Panc1 (cell line): Measurements from ENCODE around the gene SLC6A6.

Source experiments
- POLR2AphosphoS5 ChIP-seq: IDR thresholded peaks from 2 replicates; pipeline ENCODE4 v1.6.1; 2012; ENCODE audit warnings: mild to moderate bottlenecking, low read depth, low read length, moderate library complexity
- SIN3A ChIP-seq: IDR thresholded peaks from 2 replicates; pipeline ENCODE4 v1.6.1; 2012; ENCODE audit warnings: low read depth, mild to moderate bottlenecking, low read length, moderate library complexity, borderline replicate concordance; ENCODE audit not compliant: insufficient read depth
- TF ChIP-seq, protein P1 (sequence below): fragments of 450-650 bp; IDR thresholded peaks from 2 replicates; pipeline ENCODE4 v1.5.1; 2017; ENCODE audit warnings: mild to moderate bottlenecking

DNA sequence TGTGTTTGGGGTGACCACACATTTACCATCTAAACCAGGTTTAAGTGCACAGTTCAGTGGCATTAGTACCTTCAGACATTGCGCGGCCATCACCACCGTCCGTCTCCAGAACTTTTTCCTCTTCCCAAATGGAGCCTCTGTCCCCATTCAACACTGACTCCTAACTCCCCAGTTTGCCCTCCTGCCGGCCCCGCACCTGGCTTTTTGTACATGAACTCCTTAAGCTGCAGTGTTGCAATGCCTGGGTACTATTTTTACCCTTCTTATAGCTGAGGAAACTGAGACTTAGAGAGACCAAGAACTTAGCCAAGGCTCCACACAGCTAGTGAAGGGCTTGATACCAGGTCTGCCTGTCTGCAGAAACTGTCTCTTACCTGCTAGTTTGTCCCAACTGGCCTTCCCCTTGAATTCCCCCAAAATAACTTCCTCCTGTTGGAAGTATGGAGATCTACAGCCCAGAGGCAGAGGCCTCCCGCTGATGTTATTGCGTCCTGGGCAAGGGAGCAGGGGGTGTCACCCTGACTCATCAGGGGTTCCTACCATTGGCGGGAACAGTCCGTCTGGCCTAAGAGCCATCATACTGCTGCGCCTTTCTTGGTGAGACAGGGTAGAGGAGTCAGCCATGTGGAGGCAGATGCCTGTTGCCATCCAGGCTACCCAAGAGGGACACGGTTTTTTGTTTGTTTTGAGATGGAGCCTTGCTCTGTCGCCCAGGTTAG is 72.1 kb downstream of the SLC6A6 start:
- TF ChIP-seq SIN3A (no peak), POLR2AphosphoS5 (no peak)
- TF ChIP-seq, protein P1, sequence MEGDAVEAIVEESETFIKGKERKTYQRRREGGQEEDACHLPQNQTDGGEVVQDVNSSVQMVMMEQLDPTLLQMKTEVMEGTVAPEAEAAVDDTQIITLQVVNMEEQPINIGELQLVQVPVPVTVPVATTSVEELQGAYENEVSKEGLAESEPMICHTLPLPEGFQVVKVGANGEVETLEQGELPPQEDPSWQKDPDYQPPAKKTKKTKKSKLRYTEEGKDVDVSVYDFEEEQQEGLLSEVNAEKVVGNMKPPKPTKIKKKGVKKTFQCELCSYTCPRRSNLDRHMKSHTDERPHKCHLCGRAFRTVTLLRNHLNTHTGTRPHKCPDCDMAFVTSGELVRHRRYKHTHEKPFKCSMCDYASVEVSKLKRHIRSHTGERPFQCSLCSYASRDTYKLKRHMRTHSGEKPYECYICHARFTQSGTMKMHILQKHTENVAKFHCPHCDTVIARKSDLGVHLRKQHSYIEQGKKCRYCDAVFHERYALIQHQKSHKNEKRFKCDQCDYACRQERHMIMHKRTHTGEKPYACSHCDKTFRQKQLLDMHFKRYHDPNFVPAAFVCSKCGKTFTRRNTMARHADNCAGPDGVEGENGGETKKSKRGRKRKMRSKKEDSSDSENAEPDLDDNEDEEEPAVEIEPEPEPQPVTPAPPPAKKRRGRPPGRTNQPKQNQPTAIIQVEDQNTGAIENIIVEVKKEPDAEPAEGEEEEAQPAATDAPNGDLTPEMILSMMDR, result no peak
